HG03159 (cell line): ENCODE results near the gene B4GALT2.

Experiments
- ATAC-seq: cut with Tn5 transposase; IDR thresholded peaks from one replicate; pipeline ENCODE4 v1.9.1; 2021; ENCODE audit warnings: mild to moderate bottlenecking, moderate library complexity; ENCODE audit not compliant: unreplicated experiment

The B4GALT2 gene

DNA sequence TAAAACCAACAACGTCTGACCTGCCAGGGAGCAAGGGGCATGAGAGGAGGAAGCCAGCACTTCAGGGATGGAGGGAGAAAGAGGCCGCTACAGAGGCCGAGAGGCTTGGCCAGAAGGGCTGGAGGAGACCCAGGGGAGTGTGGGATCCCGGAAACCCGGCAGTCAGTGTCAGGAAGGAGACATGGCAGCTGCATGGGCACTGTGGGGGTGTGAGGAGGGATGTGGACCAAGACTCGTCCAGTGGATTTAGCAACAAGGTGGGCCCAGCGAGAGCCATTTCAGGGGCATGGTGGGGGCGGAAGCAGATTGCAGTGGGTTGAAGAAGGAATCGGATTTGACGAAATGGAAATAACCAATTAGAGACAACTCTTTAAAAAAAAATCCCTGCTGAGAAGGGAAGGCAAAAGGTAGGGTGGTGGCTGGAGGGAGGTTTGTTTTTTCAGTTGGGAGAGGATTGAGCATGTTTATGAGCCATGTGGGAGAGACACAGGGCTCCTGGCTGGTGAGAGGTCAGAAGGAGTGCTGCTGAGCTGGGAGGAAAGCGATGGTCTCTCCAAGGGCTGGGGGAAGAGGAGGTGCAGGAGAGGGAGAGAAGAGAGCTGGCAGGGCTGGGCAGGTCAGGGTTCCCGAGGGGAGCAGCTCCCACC is 4.4 kb downstream of the B4GALT2 start:
- ATAC-seq = no peak

DNA sequence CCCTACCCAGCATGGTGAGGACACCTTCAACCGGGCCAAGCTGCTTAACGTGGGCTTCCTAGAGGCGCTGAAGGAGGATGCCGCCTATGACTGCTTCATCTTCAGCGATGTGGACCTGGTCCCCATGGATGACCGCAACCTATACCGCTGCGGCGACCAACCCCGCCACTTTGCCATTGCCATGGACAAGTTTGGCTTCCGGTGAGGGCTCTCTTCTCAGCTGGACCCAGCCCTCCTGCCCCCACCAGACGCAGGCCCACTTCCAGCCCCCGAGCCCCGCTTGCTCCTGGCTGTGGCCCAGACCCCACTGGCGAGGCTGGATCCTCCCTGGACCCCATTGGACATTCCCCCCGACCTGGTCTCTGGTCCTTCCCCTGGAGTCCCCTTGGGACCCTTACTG is 5.8 kb downstream of the B4GALT2 start:
- no peak for ATAC-seq

DNA sequence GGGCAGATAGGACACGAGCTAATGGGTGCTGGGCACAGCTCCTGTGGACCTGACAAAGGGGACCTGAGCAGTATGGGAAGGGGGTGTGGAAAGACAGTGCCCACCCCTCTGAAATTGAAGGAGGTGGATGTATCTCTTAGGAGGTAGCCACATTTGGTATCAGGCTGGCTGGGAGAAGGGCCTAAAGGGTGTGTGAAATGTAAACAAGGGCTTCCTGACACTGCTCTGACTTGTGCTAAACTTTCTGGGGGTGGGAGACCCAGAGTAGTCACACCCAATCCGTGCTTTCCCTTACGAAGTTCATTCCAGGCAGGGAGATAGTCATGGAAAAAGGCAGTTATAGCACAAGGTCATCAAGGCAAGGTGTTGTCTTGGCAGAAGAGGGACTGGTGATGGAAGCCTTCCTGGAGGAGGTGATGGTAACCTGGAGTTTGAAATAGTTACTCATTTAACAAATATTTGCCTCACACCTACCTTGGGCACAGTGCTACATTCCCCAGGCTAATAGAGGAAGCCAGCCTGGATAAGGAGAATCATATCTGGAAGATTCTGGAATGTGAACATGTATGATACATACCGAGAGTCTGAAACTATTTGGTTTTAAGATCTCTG is 7.1 kb downstream of the B4GALT2 start:
- no peak for ATAC-seq

DNA sequence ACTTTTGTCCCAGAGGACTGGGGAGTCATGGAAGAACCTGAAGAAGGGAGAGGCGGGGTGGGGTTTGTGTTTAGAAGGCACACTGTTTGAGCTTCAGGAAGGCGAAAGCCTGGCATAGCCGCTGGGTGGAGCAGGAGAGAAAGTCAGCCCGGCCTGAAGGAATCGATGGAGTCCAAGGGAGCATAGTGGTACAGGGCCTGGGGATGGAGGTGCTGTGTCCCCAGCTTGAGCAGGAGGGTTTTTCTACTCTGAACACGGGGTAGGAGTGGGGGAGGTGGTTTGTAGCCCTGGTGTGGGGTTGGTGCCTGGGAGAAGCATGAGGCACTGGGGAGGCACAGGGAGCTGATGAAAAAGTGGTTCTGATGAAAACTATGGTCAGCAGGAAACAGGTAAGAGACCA is 7.7 kb downstream of the B4GALT2 start:
- no peak for ATAC-seq

DNA sequence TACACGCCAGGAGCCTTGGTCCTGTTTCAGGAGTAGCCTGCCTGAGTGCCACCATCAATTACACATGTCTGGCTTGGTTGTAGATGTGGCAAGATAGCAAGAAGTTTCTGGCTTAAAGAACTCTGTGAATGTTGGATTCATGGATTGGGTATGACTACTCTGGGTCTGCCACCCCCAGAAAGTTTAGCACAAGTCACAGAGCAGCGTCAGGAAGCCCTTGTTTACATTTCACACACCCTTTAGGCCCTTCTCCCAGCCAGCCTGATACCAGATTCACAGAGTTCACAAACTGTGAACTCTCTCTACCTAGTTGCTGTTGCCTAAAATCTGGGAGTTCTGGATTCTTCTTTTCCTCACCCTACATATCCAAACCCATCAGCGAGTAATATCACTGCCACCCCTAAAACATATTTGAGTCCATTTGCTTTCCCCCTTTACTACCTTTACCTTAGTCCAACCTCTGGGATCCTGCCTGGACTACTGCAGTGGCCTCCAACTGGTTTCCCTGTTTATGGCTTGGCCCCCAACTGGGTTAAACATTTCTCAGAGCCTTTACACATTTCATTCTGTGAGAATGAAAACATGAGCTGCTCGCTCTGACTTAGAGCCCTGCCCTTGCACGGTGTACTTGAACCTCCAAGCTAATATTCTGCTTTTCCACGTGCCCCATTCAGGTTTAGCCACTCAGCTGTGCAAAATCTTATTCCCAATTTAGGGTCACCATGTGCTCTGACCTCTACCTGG is 8.3 kb downstream of the B4GALT2 start:
- ATAC-seq = no peak

DNA sequence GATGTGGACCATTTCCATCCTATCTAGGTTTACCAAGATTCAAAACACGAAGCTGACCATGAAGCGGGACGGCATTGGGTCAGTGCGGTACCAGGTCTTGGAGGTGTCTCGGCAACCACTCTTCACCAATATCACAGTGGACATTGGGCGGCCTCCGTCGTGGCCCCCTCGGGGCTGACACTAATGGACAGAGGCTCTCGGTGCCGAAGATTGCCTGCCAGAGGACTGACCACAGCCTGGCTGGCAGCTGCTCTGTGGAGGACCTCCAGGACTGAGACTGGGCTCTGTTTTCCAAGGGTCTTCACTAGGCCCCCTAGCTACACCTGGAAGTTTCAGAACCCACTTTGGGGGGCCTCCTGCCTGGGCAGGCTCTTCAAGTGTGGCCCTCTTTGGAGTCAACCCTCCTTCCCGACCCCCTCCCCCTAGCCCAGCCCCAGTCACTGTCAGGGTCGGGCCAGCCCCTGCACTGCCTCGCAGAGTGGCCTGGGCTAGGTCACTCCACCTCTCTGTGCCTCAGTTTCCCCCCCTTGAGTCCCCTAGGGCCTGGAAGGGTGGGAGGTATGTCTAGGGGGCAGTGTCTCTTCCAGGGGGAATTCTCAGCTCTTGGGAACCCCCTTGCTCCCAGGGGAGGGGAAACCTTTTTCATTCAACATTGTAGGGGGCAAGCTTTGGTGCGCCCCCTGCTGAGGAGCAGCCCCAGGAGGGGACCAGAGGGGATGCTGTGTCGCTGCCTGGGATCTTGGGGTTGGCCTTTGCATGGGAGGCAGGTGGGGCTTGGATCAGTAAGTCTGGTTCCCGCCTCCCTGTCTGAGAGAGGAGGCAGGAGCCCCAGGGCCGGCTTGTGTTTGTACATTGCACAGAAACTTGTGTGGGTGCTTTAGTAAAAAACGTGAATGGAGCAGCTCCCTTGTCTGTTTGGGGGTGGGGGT is 11.5 kb downstream of the B4GALT2 start:
- ATAC-seq = no peak

DNA sequence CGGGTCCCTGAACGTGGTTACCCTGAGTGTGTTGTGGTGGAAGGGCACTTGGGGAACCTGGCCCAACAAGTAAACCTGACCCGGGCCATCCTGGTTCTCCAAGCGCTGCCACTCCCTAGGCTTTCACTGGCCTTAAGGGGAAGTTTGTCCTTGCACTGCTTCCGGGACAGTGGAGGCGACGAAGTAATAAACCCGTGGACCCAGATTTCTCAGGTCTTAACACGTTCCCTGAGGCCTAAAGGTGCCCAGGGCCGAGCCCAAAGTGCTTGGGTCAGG is 12.1 kb downstream of the B4GALT2 start:
- no peak for ATAC-seq

DNA sequence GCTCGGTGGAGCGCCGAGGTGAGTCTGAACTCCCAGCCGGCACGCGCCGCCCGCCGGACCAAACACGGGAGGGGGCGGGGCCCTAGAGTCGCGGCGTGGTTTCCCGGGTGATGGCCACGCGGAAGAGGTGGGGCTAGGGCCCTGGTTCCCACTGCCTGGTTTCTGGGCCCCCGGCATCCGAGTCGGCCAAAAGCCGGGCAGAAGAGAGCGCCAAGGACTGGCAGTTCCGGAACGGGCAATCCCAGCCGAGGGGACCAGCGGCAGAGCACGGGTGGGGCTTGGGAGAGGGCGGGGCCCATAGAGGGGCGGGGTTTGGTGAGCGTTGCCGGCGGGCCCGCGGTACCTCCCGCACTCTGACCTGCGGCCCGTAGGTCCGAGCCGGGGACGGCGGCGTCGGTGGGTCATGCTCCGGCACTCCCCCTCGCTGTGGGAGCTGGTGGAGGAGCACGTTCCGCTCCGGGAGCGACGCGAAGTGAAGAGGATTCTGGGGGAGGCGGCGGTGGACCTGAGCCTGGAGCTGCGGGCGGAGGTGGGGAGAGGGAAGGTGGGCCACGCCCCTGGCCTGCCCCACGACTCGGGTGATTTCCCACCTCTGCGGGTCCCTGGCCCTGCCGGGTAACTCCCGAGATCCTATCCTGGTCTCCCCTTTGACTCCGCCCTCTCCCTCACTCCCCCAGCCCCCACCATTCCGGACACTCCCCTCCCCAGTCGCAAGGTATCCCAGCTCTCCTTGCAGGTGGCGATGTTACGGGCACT is 12.6 kb downstream of the B4GALT2 start, which contains the start of gene CCDC24:
CCDC24 (plus strand) TSS at position 124 of the 756 bp plus-strand sequence; CDS start at position 404, 280 bp downstream.
- ATAC-seq = peak; percentile 59

DNA sequence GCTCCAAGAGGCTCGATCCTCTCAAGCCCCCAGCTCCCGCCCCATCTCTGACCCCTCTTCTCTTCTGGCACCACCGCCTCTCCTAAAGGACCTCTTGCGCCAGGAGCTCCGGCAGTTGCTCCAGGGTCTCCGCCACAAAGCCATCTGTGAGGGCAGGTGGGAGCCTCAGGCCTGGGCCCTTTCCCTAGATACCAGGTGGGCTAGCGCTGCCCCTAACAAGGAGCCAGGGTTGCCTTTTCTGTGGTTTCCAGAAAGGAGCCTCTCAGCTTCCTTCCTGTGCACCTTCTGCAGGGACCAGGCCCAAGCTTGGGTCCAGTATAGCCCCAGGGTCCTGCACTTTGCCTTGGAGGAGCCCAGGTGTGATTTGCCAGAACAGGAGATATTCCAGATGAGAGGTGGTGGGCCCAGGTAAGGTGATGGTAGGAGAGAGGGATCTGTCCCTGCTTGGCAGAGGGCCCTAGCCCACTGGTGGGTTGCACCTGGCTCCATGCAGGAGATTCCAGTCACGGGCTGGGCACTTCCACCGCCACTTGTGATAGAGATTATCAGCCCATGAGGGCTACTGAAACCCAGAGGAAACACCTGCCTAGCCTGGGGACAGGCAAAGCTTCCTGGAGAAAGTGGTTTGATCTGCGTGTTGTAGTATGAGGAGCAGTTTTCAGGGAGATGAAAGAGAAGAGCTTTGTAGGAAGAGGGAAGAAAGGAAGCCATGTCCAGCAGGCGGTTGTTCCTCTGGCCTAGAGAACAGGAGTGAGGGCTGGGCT is 13.4 kb downstream of the B4GALT2 start:
- ATAC-seq = no peak

DNA sequence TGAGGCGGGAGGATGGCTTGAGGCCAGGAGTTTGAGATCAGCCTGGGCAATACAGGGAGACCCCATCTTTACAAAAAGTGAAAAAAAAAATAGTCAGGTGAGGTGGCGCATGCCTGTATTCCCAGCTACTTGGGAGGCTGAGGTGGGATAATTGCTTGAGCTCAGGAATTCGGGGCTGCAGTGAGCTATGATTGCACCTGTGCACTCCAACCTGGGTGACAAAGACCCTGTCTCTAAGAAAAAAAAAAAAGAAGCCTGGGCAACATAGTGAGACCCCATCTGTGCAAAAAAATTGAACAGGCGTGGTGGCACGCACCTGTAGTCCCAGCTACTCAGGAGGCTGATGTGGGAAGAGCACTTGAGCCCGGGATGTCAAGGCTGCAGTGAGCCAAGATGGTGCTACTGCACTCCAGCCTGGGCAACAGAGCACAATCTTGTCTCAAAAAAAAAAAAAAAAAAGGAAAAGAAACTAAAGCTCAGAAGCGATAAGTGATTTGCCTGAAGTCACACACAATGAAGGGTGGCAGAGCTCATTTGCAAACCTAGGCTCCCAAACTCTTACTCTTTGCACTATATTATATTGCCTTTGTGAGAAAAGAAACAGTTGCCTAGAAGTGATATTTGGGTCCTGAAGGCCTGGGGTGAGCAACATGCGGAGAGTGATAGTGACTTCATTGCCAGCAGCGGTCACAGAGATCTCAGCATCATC is 14.3 kb downstream of the B4GALT2 start:
- ATAC-seq = no peak

DNA sequence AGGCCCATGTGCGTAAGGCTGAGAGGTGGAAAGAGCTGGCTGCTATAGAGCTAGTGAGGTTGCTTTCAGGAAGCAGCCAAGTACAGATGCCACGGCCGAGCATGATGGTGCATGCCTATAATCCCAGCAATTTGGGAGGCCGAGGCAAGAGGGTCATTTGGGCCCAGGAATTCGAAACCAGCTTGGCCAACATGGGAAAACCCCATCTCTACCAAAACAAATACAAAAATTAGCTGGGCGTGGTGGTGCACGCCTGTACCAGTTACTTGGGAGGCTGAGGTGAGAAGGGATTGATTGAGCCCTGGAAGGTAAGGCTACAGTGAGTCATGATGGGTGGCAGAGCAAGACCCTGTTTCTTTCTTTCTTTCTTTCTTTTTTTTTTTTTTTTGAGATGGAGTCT is 15.1 kb downstream of the B4GALT2 start:
- ATAC-seq = no peak

DNA sequence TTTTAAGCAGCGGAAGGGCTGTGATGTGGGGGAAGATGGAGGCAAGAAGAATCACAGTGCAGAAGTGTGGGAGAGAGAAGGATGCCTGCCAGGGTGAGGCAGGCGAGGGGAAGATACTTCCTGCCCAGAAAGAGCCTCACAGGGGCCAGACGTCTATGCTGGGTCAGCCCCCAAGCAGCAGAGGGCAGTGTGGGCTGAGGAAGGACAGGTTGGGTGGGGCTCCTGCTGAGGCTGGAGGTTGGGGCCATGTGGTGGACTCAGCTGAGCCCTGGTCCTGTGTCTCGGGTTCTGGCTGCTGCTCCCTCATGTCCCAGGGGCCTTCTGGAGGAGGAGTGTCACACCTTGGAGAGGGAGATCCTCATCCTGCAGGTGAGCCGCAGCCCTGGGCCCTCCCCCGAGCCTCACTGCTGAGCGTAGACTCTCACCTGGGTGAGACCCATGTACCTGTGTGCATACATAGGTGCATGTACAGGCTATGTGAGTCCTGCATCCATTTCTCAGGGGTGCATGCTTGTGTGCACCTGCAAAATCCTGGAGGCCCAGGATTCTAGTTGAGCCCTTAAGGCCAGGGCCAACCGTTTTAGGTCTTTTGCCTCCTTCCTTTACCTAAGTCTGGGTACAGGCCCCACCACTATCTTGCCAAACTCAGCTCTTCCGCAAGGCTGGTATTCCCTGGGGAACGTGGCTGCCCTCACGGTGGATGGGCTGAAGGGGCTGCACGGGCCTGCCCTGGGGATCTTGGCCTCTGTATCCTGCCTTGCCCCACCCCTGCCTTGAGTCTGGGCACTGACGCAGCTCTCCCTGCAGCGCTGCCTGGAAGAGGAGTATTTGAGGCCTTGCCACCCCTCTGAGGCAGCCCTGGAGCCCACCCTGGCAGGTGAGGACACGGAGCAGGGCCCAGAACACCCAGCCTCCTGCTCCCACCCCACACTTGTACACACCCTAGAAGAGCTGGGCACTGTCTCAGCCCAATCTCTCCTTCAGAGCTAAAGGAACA is 16.1 kb downstream of the B4GALT2 start:
- ATAC-seq = no peak

DNA sequence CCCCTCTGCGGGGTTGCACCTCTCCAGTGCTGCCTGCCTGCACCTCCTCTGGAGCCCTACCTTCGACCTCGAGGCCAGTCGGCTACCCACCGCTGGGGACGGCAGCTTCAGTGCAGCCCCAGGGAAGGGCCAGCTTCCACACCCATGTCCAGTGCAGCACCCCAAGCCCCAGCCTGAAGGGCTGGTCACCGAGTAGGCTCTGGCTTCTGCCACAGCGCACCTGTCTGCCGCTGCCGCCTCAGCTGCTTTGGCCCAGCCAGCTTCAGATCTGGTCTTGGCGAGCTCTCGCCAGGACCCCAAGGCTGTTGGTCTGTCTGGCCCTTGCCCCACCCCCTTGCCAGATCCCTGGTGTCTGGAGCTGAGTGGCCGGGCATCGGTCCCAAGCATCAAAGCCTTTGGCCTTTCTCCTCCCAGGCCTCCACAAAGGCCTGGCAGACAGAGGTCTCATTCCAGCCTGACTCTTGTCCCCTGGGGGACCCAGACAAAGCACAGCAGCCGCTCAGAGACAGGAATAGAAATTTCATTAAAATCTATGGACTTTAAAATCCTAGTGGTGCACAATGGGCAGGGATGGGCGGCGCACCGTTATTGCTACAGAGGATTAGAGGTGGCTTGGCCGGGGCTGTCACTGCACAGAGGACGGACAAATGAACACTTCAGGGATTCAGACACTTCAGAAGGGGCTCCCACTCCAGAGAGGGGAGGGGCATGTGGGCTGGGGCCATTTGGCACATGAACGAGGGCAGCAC is 17.1 kb downstream of the B4GALT2 start:
- ATAC-seq = no peak

DNA sequence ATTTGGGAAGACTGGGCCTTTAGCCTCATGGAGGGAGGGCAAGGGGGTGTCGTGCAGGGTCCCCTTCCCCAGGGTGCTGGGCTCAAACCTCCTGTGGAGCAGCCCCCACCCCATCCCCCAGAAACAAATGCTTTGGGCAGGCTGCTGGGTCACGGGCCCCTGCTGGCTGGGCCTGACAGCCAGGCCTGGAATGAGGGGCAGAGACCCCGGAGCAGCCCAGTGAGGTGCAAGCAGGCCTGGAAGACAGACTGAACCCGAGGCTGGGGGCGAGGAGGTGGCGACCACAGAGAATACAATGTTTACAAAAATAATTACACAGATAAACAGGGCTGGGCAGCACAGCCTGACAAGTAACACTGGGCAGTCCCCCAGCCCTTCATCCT is 17.7 kb downstream of the B4GALT2 start:
- ATAC-seq = no peak

DNA sequence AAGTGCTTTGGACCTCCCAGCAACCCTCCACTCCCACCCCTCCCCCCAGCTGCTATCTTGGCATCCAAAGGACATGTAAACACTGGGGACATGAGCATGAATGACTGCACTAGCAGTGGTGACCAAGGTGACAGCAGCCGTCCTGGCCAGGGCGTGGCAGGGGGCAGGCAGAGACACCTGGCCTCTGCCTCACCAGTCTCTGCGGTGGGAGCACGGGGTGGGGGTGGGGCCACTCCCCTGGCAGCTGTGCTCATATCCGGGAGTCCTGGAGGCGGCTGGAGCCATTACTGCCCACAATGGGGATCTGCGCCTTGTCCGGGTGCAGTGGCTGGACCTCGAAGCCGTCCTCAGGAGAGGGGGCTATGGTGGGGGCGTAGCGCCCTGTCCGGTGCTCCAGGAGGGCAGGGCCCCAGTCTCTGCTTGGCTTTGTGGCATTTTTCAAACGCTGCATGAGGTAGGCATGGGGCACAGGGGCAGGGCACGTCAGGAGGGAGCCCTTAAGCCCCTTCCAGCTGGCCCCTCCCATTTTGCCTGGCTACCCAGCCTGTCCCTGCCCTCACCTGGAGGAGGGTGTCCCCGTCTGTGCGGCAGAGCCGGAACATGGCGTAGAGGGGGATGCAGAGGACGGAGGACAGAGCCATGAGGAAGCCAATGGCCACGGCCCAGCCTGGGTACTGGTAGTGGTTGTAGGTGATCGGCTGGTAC is 18.4 kb downstream of the B4GALT2 start:
- no peak for ATAC-seq

DNA sequence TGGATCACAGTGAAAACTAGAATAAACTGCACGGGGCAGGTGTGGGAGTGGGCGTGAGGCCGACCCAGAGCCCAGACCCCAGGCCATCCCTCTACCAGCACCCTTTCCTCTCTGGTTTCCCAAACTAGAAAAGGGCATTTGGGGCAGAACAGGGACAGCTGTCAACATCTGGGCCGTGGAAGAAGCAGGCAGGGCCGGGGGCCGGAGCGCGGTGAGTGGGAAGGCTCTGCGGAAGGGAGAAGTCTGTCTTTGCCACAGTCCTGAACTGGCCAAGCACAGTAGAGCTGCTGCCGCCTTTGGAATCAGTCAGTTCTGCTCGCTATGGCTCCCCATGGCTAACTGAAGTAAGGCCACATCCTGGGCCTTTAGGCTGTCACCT is 19.0 kb downstream of the B4GALT2 start:
- no peak for ATAC-seq

DNA sequence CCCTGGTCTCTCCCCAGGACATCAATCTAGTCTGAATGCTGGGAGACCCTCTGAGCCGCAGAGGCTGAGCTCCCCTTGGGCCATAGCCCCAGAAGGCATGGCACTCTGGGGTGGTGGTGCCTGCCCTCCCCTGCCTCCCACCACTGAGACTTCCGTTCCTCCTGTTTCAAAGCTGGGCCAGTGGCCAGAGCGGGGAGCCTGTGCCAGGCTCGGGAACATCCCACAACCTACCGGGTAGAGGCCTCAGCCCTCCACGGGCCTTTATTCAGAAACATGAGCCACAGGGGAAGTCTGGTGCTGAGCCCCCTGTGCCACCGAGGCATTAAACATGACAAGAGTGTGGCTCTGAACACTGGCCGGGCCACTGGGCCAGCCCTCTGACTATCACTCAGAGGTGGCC is 20.4 kb downstream of the B4GALT2 start:
- no peak for ATAC-seq
